ENCODE measurements around the gene OR2J3. TPM values are rescaled to one million over a fixed set of nuclear protein-coding genes. Genes with fewer than 3 reads are reported as not detected.

The OR2J3 gene
- polyA plus RNA-seq, 1 of the 3 experiments (the other 2 are of a cell fraction) = not detected

- WGBS (ENCODE audit: low lambda C conversion rate) = 0% methylated on average over 3 of the region's 3 CpGs
- Histone ChIP-seq H3K9me3 (no peaks in the 10 kb centered on the region), H3K79me2 (ENCODE audit: insufficient read depth) (no peaks in the 10 kb centered on the region), H4K20me1 (ENCODE audit: insufficient read depth) (no peaks in the 10 kb centered on the region), H3K4me2 (no peak within 1 kb of the TSS), H3K9ac (no peak within 1 kb of the TSS), H3K27ac (ENCODE audit: low read depth in 2 of 2, low read length in 1 of 2) (no peak within 1 kb of the TSS), H2AFZ (ENCODE audit: low read depth) (no peak within 1 kb of the TSS), H3K4me1 (ENCODE audit: control insufficient read depth in 1 of 2, insufficient read depth in 2 of 2, low read depth in 1 of 2, low read length in 1 of 2) (no peaks in the 10 kb centered on the region), H3F3A (replicated peaks; ENCODE audit: insufficient read depth) (no peaks in the 10 kb centered on the region), H3K27me3 (ENCODE audit: insufficient read depth) (no peaks in the 10 kb centered on the region; the same call in 1 of the 2 replicates), H3K36me3 (replicated peaks in 1 of 2; ENCODE audit: control insufficient read depth in 1 of 2, insufficient read depth in 2 of 2, low read length in 1 of 2) (no peaks in the 10 kb centered on the region), H3K4me3 (ENCODE audit: low read depth in 2 of 2, low read length in 1 of 2) (no peak within 1 kb of the TSS), H3K9me2 (no peaks in the 10 kb centered on the region)
- ChIA-PET POLR2A (no interaction called here), CTCF (no interaction called here)
- TF ChIP-seq EZH2phosphoT487 (IDR thresholded peaks at IDR 0.05; ENCODE audit: borderline replicate concordance, low read depth) (no peak), JUND (IDR thresholded peaks at IDR 0.05) (no peak), SIN3A (IDR thresholded peaks at IDR 0.05; ENCODE audit: borderline replicate concordance, low read depth, low read length) (no peak), FOXJ3 (CRISPR knock-in tag; IDR thresholded peaks at IDR 0.05) (no peak), RAD21 (IDR thresholded peaks at IDR 0.05; ENCODE audit: low read length) (no peak), YY1 (IDR thresholded peaks at IDR 0.05; ENCODE audit: low read depth) (no peak), NRF1 (IDR thresholded peaks at IDR 0.05; ENCODE audit: low read depth, low read length) (no peak), REST (IDR thresholded peaks at IDR 0.05; ENCODE audit: low read depth, low read length) (no peak), SMC3 (IDR thresholded peaks at IDR 0.05; ENCODE audit: low read depth, low read length) (no peak), TEAD4 (IDR thresholded peaks at IDR 0.05; ENCODE audit: borderline replicate concordance, insufficient read depth) (no peak), GABPA (IDR thresholded peaks at IDR 0.05; ENCODE audit: low read depth) (no peak), ZBTB33 (IDR thresholded peaks at IDR 0.05; ENCODE audit: borderline replicate concordance, low read depth) (no peak), MEF2A (IDR thresholded peaks at IDR 0.05; ENCODE audit: borderline replicate concordance, low read depth) (no peak), FOSL2 (IDR thresholded peaks at IDR 0.05; ENCODE audit: borderline replicate concordance, low read depth) (no peak), MAX (IDR thresholded peaks at IDR 0.05; ENCODE audit: low read depth) (no peak), NFIC (IDR thresholded peaks at IDR 0.05; ENCODE audit: borderline replicate concordance) (no peak), RXRA (IDR thresholded peaks at IDR 0.05; ENCODE audit: borderline replicate concordance, low read depth) (no peak), TCF12 (IDR thresholded peaks at IDR 0.05) (no peak), MXI1 (IDR thresholded peaks at IDR 0.05; ENCODE audit: low read depth, low read length) (no peak)
- DNase-seq = no peak
Observed at GRCh38 chr6:29099190-29099589, 8.7 kb upstream of the OR2J3 start, which contains the start of gene OR2J1. Gene OR2J1, plus strand, starts transcription at chr6:29099490. Its CDS starts 1,453 bp downstream, at chr6:29100943.

Data from SK-N-SH (cell line).